22Rv1 (cell line): ENCODE data around the gene C1QA.

Experiments
- H3K27ac ChIP-seq: fragments of 450-650 bp; 2 replicates; pipeline ENCODE4 v1.5.1; 2017
- CTCF ChIP-seq: fragments of 450-650 bp; IDR thresholded peaks from 2 replicates; pipeline ENCODE4 v1.5.1; 2017; ENCODE audit warnings: mild to moderate bottlenecking
- ZFX ChIP-seq: fragments of 450-650 bp; IDR thresholded peaks from 2 replicates; pipeline ENCODE4 v1.6.1; 2017; ENCODE audit warnings: antibody characterized with exemption, borderline replicate concordance

Gene C1QA

GRCh38 chr1:22613572-22613918 lies 22.9 kb upstream of the C1QA start:
- no peak overlapping the region for H3K27ac ChIP-seq
- TF ChIP-seq ZFX (no peak), CTCF (no peak)

GRCh38 chr1:22613951-22614350 lies 22.5 kb upstream of the C1QA start:
- no peak for TF ChIP-seq ZFX
- no peak for TF ChIP-seq CTCF
- no peak overlapping the region for H3K27ac ChIP-seq

- no peak for TF ChIP-seq CTCF
- no peak for TF ChIP-seq ZFX
- no peak overlapping the region for H3K27ac ChIP-seq
Observed at GRCh38 chr1:22615886-22616285, 20.5 kb upstream of the C1QA start.

- H3K27ac ChIP-seq, result no peak overlapping the region
- TF ChIP-seq CTCF (no peak), ZFX (no peak)
Observed at GRCh38 chr1:22616571-22616970, 19.9 kb upstream of the C1QA start.

GRCh38 chr1:22618056-22618455 lies 18.4 kb upstream of the C1QA start:
- TF ChIP-seq CTCF (no peak), ZFX (no peak)
- H3K27ac ChIP-seq, result no peak overlapping the region

GRCh38 chr1:22619252-22619651 lies 17.2 kb upstream of the C1QA start:
- no peak for TF ChIP-seq ZFX
- TF ChIP-seq CTCF, result no peak
- H3K27ac ChIP-seq, result no peak overlapping the region

- TF ChIP-seq ZFX (no peak), CTCF (no peak)
- no peak overlapping the region for H3K27ac ChIP-seq
Observed at GRCh38 chr1:22619798-22620197, 16.6 kb upstream of the C1QA start.

- TF ChIP-seq ZFX (no peak), CTCF (0 out of 2 replicates have a peak, but pooled peaks have one; percentile 4)
- H3K27ac ChIP-seq, result no peak overlapping the region
Observed at GRCh38 chr1:22621761-22622160, 14.7 kb upstream of the C1QA start.
